ENCODE data around the gene RTBDN. TPM values are rescaled to one million over a fixed set of nuclear protein-coding genes. Genes with fewer than 3 reads are reported as not detected.

The RTBDN gene
- total and polyA plus RNA-seq, 10 of the 15 experiments (the other 5 are each of a cell fraction or from before 2014, with no cell fraction given) = 0.45 TPM; not detected in 9

GRCh38 chr19:12788682-12789097 lies 45.7 kb downstream of the RTBDN start (continued):
- TF ChIP-seq, protein P1, sequence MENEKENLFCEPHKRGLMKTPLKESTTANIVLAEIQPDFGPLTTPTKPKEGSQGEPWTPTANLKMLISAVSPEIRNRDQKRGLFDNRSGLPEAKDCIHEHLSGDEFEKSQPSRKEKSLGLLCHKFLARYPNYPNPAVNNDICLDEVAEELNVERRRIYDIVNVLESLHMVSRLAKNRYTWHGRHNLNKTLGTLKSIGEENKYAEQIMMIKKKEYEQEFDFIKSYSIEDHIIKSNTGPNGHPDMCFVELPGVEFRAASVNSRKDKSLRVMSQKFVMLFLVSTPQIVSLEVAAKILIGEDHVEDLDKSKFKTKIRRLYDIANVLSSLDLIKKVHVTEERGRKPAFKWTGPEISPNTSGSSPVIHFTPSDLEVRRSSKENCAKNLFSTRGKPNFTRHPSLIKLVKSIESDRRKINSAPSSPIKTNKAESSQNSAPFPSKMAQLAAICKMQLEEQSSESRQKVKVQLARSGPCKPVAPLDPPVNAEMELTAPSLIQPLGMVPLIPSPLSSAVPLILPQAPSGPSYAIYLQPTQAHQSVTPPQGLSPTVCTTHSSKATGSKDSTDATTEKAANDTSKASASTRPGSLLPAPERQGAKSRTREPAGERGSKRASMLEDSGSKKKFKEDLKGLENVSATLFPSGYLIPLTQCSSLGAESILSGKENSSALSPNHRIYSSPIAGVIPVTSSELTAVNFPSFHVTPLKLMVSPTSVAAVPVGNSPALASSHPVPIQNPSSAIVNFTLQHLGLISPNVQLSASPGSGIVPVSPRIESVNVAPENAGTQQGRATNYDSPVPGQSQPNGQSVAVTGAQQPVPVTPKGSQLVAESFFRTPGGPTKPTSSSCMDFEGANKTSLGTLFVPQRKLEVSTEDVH (IDR thresholded peaks at IDR 0.05; ENCODE audit: low read depth, partially characterized antibody) = no peak
- TF ChIP-seq ZBTB11 (CRISPR knock-in tag; IDR thresholded peaks at IDR 0.05) (no peak), ASH2L (IDR thresholded peaks at IDR 0.05; ENCODE audit: borderline replicate concordance, low read depth) (no peak), KLF5 (IDR thresholded peaks at IDR 0.05; ENCODE audit: partially characterized antibody) (no peak), MAX (IDR thresholded peaks at IDR 0.05; ENCODE audit: low read depth, low read length) (no peak; the same call in 1 of the 2 replicates), MTA2 (IDR thresholded peaks at IDR 0.05; ENCODE audit: low read depth) (peak; percentile 81), EGR1 (IDR thresholded peaks at IDR 0.05; ENCODE audit: borderline replicate concordance in 1 of 2, low read depth in 2 of 2, low read length in 2 of 2) (peak; percentile 5 to 79), SUZ12 (IDR thresholded peaks at IDR 0.05; ENCODE audit: unreplicated experiment) (no peak), USF2 (IDR thresholded peaks at IDR 0.05; ENCODE audit: borderline replicate concordance, low read depth, low read length) (no peak), ZNF274 (IDR thresholded peaks at IDR 0.05; ENCODE audit: insufficient read depth, insufficient read length) (no peak), SPI1 (IDR thresholded peaks at IDR 0.05; ENCODE audit: borderline replicate concordance, insufficient read depth, low read depth, low read length) (no peak), ZBED1 (IDR thresholded peaks at IDR 0.05; ENCODE audit: borderline replicate concordance) (peak; percentile 89), NR2C1 (IDR thresholded peaks at IDR 0.05) (peak; percentile 54; the same call in 1 of the 2 replicates), CEBPB (IDR thresholded peaks at IDR 0.05; ENCODE audit: borderline replicate concordance in 1 of 2, low read depth in 2 of 2, low read length in 2 of 2) (no peak), STAT1 (conservative IDR thresholded peaks at IDR 0.05) (no peak)
- TF ChIP-seq, protein P2, sequence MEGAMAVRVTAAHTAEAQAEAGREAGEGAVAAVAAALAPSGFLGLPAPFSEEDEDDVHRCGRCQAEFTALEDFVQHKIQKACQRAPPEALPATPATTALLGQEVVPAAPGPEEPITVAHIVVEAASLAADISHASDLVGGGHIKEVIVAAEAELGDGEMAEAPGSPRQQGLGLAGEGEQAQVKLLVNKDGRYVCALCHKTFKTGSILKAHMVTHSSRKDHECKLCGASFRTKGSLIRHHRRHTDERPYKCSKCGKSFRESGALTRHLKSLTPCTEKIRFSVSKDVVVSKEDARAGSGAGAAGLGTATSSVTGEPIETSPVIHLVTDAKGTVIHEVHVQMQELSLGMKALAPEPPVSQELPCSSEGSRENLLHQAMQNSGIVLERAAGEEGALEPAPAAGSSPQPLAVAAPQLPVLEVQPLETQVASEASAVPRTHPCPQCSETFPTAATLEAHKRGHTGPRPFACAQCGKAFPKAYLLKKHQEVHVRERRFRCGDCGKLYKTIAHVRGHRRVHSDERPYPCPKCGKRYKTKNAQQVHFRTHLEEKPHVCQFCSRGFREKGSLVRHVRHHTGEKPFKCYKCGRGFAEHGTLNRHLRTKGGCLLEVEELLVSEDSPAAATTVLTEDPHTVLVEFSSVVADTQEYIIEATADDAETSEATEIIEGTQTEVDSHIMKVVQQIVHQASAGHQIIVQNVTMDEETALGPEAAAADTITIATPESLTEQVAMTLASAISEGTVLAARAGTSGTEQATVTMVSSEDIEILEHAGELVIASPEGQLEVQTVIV (IDR thresholded peaks at IDR 0.05; ENCODE audit: borderline replicate concordance, partially characterized antibody) = no peak
